GM13977 (cell line): ENCODE measurements around the gene PTPRO.

Experiments used
- DNase-seq: peaks from one replicate; pipeline ENCODE4 v3.0.0; 2012; ENCODE audit warnings: low spot score
- in situ Hi-C: fragments of 300-500 bp; cut with MboI; formaldehyde crosslinking; loops from one replicate; pipeline ENCODE4 v1.12.0; 2022; ENCODE audit warnings: low sequenced_read_pairs, low pct_unique_long_range_greater_than_20kb, mixed read lengths, inconsistent platforms; ENCODE audit not compliant: unreplicated experiment
- TF ChIP-seq, protein P1 (sequence below): IDR thresholded peaks from 2 replicates; pipeline ENCODE4 v1.5.1; 2012; ENCODE audit warnings: mild to moderate bottlenecking, control low read depth; ENCODE audit not compliant: insufficient read depth; ENCODE audit errors: extremely low read depth, missing control alignments

Gene PTPRO

DNA sequence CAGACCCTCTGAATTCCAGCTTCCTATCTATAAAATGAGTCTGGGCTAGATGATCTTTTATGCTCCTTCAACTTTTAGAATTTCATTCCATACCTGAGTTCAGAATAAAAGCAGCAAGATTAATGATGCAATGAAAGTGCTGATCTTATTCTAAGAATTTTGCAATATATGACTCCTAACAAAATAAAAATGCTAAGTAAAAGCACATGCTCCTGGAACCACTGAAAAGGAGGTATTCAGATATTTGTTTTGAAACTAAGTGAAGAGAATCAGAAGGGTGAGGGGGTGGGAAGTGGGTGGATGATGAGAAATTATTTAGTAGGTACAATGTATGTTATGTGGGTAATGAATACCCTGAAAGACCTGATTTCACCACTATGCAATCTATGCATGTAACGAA is 216.6 kb downstream of the PTPRO start:
- no peak for DNase-seq
- in situ Hi-C loops: no loop called here
- TF ChIP-seq, protein P1, sequence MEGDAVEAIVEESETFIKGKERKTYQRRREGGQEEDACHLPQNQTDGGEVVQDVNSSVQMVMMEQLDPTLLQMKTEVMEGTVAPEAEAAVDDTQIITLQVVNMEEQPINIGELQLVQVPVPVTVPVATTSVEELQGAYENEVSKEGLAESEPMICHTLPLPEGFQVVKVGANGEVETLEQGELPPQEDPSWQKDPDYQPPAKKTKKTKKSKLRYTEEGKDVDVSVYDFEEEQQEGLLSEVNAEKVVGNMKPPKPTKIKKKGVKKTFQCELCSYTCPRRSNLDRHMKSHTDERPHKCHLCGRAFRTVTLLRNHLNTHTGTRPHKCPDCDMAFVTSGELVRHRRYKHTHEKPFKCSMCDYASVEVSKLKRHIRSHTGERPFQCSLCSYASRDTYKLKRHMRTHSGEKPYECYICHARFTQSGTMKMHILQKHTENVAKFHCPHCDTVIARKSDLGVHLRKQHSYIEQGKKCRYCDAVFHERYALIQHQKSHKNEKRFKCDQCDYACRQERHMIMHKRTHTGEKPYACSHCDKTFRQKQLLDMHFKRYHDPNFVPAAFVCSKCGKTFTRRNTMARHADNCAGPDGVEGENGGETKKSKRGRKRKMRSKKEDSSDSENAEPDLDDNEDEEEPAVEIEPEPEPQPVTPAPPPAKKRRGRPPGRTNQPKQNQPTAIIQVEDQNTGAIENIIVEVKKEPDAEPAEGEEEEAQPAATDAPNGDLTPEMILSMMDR: no peak

DNA sequence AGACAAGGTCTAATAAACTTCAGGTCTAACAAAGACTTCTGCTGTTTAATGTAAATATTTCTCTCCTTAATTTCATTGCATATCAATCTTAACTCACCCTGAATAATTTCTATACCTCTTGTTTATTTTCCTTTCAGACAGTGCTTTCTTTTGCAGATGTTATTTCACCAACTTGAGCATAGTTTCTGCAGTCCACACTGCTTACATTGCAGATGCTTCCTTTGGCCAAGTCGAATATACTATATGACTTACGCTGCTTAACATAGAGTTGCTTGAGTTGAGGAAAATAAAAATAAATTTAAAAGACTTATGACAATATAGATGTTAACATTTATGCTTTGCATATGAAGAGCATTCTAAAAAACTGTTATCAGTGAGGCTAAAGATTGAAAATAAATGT is 217.7 kb downstream of the PTPRO start:
- DNase-seq: no peak
- in situ Hi-C loops: no loop called here

DNA sequence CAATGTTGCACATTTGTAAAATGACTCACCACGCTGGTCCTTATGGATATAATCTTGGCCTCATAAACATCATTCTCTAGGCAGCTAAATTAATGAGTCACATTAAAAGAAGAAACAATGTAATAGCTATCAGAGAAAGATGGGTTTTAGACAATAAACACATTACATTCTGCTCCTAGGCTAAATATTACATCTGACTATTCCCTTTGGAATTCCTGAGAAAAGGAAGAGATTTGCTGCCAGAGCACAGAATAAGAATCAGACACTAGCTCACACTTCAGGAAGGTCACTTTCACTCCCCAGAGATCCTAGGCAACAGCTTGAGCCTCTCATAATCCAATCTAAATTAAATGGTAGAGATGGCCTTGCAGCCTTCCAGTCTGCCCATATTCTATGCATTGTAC is 218.2 kb downstream of the PTPRO start:
- TF ChIP-seq, protein P1: no peak
- in situ Hi-C loops: no loop called here
- no peak for DNase-seq

More for the DNA sequence above, 217.7 kb downstream of the PTPRO start:
- TF ChIP-seq, protein P1: no peak

DNA sequence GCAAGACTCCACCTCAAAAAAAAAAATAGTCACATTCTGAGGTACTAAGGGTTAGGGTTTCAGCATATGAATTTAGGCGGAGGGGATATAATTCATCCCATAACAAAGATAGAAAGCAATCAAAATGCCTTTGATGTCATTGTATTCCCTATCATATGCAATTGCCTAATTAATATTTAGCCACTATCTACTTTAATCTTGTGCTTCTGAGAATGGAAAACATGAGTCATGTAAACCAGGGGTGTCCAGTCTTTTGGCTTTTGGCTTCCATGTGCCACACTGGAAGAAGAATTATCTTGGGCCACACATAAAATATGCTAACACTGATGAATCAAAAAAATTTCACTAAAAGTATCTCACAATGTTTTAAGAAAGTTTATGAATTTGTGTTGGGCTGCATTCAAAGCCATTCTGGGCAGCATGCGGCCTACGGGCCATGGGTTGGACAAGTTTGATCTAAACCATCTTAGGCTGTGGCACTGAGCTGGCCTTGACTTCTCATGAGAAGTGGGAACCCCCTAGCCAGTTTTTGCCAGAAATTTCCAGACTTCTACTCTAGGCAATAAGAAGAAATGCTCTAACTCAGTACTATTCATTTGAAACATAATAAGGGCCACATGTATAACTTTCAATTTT is 219.8 kb downstream of the PTPRO start:
- TF ChIP-seq, protein P1: no peak
- no peak for DNase-seq
- in situ Hi-C loops: no loop called here

DNA sequence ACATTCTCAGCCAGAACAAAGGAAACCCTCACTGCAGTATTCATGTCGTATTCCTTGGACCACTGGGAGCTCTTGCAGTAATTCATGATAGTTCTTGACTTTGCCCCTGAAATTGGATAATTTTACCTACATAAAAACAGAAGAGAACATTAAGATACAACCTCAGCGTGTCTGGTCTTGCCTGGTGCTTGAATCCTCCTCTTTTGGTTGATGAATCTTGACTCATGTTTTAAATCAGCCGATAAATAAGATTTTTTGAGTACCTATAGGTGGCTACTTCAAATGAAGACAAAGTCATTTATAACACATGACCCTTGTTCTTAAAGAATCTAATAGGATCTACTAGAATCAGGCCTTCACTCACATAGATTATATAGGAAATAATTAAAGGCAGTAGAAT is 221.0 kb downstream of the PTPRO start:
- TF ChIP-seq, protein P1: no peak
- in situ Hi-C loops: no loop called here
- no peak for DNase-seq

DNA sequence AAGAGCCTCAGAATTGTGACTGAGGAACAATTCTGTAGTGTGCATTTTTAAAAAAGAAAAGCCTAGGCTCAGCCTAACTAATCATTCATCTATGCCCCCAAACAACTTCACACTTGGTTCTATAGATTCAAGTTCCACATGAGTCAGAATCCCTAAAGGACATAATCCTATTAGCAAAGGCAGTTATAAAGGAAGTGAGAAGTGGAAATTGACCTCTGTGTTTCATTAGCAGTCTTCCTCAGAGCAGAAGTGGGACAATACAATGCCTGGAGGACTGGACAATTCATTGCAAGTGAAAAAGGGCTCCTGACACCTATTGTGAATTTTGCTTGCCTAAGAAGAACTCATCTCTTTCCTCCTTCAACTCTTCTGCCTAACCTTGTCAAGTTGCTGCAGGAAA is 222.3 kb downstream of the PTPRO start:
- DNase-seq: no peak
- TF ChIP-seq, protein P1: no peak
- in situ Hi-C loops: no loop called here
